ENCODE data around the gene GRHL3. TPM values are rescaled to one million over a fixed set of nuclear protein-coding genes. Genes with fewer than 3 reads are reported as not detected.
A peak's percentile ranks its signal among the peaks of the same experiment; 100 is the strongest.

The GRHL3 gene
- polyA plus RNA-seq, 1 experiment, result 0.04 TPM

- Histone ChIP-seq H3K4me3 (ENCODE audit: low read depth, low read length) (no peak overlapping the region), H3K9me3 (ENCODE audit: control insufficient read depth, insufficient read depth, low read length) (no peaks in the 10 kb centered on the region), H3K27me3 (ENCODE audit: control insufficient read depth, insufficient read depth, low read length) (no peaks in the 10 kb centered on the region), H3K27ac (ENCODE audit: low read depth, low read length) (no peak overlapping the region)
- ChIA-PET POLR2A (interaction anchor here (0.6 kb wide), 1 partner anchor 182 kb away, joined by 3 read pairs; no protein-coding TSS in a partner anchor), CTCF (interaction anchor here (4.8 to 8.9 kb wide), 2 partner anchors 9 to 182 kb away, joined by 41 to 139 read pairs; no protein-coding TSS in a partner anchor)
- no peak for TF ChIP-seq CTCF (IDR thresholded peaks at IDR 0.05; ENCODE audit: low read depth, low read length)
- no peak for DNase-seq (ENCODE audit: low read depth, low spot score)
These were observed 63.0 kb downstream of the GRHL3 start for GRCh38 chr1:24382165-24382577.

- Histone ChIP-seq H3K27me3 (ENCODE audit: control insufficient read depth, insufficient read depth, low read length) (no peaks in the 10 kb centered on the region), H3K9me3 (ENCODE audit: control insufficient read depth, insufficient read depth, low read length) (no peaks in the 10 kb centered on the region), H3K4me3 (ENCODE audit: low read depth, low read length) (no peak overlapping the region), H3K27ac (ENCODE audit: low read depth, low read length) (no peak overlapping the region)
- ChIA-PET POLR2A (interaction anchor here (0.7 kb wide), 1 partner anchor 361 kb away, joined by 3 read pairs; no protein-coding TSS in a partner anchor), CTCF (interaction anchor here (4.8 to 8.9 kb wide), 2 partner anchors 8 to 183 kb away, joined by 41 to 139 read pairs; no protein-coding TSS in a partner anchor)
- no peak for TF ChIP-seq CTCF (IDR thresholded peaks at IDR 0.05; ENCODE audit: low read depth, low read length)
- no peak for DNase-seq (ENCODE audit: low read depth, low spot score)
These were observed 64.3 kb downstream of the GRHL3 start for GRCh38 chr1:24383381-24383940.

DNA sequence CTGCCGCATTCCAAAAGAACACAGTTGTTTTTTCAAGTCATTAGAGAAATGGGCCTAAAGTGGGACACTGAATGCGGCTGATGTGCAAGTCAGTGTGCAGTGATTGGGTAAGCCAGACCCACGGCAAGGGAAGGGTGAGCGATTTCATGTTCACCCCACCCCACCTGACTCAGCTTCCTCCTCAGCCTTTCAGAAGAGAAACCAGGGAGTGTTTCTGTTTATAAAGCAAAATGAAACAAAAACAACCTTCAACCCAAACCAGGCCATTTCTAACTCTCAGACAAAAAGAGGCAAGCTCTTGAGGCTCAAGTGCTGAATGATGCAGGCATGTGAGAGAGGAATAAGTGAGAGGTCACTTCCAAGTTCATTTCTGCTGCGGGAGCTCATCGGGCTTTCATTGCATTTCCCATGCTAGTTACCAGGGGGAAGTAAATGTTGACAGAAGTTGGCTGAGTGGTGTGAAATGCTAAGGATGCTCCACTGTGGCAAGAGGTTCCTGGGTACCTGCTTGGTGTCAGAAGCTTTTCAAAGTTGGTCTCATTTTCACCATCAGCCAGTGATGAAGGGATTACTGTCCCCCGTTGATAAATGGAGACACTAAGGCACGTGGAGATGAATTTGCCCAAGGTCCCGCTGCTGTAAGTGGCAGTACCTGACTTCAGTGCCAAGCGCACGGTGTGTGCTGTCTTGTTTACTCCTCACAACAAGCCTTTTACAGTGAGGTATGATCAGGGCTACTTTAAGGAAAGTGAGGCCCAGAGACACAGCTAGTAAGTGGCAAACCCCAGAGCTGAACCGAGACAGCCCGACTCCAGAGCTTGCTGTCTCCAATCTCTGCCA lies 65.3 kb downstream of the GRHL3 start:
- H3K27ac ChIP-seq (ENCODE audit: low read depth, low read length), result peak overlapping the region; percentile 75
- no peaks in the 10 kb centered on the region for H3K9me3 ChIP-seq (ENCODE audit: control insufficient read depth, insufficient read depth, low read length)
- TF ChIP-seq CTCF (IDR thresholded peaks at IDR 0.05; ENCODE audit: low read depth, low read length), result no peak
- H3K27me3 ChIP-seq (ENCODE audit: control insufficient read depth, insufficient read depth, low read length), result no peaks in the 10 kb centered on the region
- H3K4me3 ChIP-seq (ENCODE audit: low read depth, low read length), result no peak overlapping the region; the same call in 1 of the 2 replicates
- no peak for DNase-seq (ENCODE audit: low read depth, low spot score)
- POLR2A ChIA-PET, result interaction anchor here (0.7 kb wide), 1 partner anchor 29 kb away, joined by 5 read pairs; no protein-coding TSS in a partner anchor
- CTCF ChIA-PET, result interaction anchor here (0.6 to 8.9 kb wide), 2 partner anchors 11 to 184 kb away, joined by 3 to 139 read pairs; no protein-coding TSS in a partner anchor

- POLR2A ChIA-PET, result no interaction called here
These were observed 66.2 kb downstream of the GRHL3 start for GRCh38 chr1:24385160-24385940.

More at GRCh38 chr1:24385160-24385940, 66.2 kb downstream of the GRHL3 start:
- no peaks in the 10 kb centered on the region for H3K9me3 ChIP-seq (ENCODE audit: control insufficient read depth, insufficient read depth, low read length)
- no peak overlapping the region for H3K4me3 ChIP-seq (ENCODE audit: low read depth, low read length)
- H3K27me3 ChIP-seq (ENCODE audit: control insufficient read depth, insufficient read depth, low read length), result no peaks in the 10 kb centered on the region
- H3K27ac ChIP-seq (ENCODE audit: low read depth, low read length), result no peak overlapping the region
- CTCF ChIA-PET, result interaction anchor here (1.3 to 8.9 kb wide), 2 partner anchors 181 to 185 kb away, joined by 3 to 139 read pairs; no protein-coding TSS in a partner anchor
- TF ChIP-seq CTCF (IDR thresholded peaks at IDR 0.05; ENCODE audit: low read depth, low read length), result peak; percentile 60
- DNase-seq (ENCODE audit: low read depth, low spot score), result no peak
